ENCODE measurements around the gene AIG1.

The AIG1 gene

GRCh38 chr6:143174951-143175350, 114.3 kb downstream of the AIG1 start:
- Mint-ChIP-seq H3K4me1 (no peaks in the 10 kb centered on the region), H3K27me3 (ENCODE audit: low read depth, poor library complexity) (no peaks in the 10 kb centered on the region), H3K27ac (no peak overlapping the region), H3K9me3 (peaks cover 54% of the 10 kb centered on the region), H3K36me3 (ENCODE audit: low read depth) (peaks cover 69% of the 10 kb centered on the region), H3K4me3 (no peak overlapping the region)
- no peak for DNase-seq
- TF ChIP-seq CTCF (IDR thresholded peaks at IDR 0.05): no peak

- Mint-ChIP-seq H3K27ac (no peak overlapping the region), H3K9me3 (peaks cover 54% of the 10 kb centered on the region), H3K4me1 (no peaks in the 10 kb centered on the region), H3K27me3 (ENCODE audit: low read depth, poor library complexity) (no peaks in the 10 kb centered on the region), H3K36me3 (ENCODE audit: low read depth) (peaks cover 59% of the 10 kb centered on the region), H3K4me3 (no peak overlapping the region)
- no peak for TF ChIP-seq CTCF (IDR thresholded peaks at IDR 0.05)
- DNase-seq: no peak
Observed at GRCh38 chr6:143176090-143177021, 115.7 kb downstream of the AIG1 start.

DNA sequence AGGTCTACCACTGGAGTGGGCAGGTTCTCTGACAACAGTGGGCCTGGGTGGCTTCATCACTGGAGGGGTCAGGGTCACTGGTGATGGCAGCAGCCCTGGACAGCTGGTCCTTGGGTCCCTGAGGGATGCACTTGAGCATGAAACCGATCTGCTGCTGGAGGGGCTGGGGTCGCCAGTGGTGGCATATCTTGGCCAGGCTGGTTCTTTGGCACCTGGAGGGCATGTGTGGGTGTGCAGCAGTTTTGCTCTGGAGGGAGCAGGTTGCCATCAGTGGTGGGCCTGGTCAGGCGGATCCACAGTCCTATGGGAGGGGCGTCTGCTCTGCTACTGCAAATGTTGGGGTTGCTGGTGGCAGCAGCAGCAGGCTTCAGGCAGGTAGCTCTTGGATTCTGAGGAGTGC, 117.0 kb downstream of the AIG1 start:
- Mint-ChIP-seq H3K36me3 (ENCODE audit: low read depth) (peaks cover 54% of the 10 kb centered on the region), H3K27me3 (ENCODE audit: low read depth, poor library complexity) (no peaks in the 10 kb centered on the region), H3K9me3 (peaks cover 42% of the 10 kb centered on the region), H3K27ac (no peak overlapping the region), H3K4me1 (no peaks in the 10 kb centered on the region), H3K4me3 (no peak overlapping the region)
- TF ChIP-seq CTCF (IDR thresholded peaks at IDR 0.05): no peak
- no peak for DNase-seq

GRCh38 chr6:143179096-143179495, 118.4 kb downstream of the AIG1 start:
- no peak for TF ChIP-seq CTCF (IDR thresholded peaks at IDR 0.05)

GRCh38 chr6:143179901-143180612, 119.4 kb downstream of the AIG1 start:
- Mint-ChIP-seq H3K36me3 (ENCODE audit: low read depth) (peaks cover 49% of the 10 kb centered on the region), H3K4me1 (no peaks in the 10 kb centered on the region), H3K4me3 (no peak overlapping the region), H3K9me3 (peaks cover 20% of the 10 kb centered on the region), H3K27me3 (ENCODE audit: low read depth, poor library complexity) (no peaks in the 10 kb centered on the region), H3K27ac (no peak overlapping the region)
- TF ChIP-seq CTCF (IDR thresholded peaks at IDR 0.05): no peak
- no peak for DNase-seq

More at GRCh38 chr6:143179096-143179495, 118.4 kb downstream of the AIG1 start:
- H3K4me3 Mint-ChIP-seq: no peak overlapping the region
- peaks cover 29% of the 10 kb centered on the region for H3K9me3 Mint-ChIP-seq
- H3K4me1 Mint-ChIP-seq: no peaks in the 10 kb centered on the region
- DNase-seq: no peak
- no peaks in the 10 kb centered on the region for H3K27me3 Mint-ChIP-seq (ENCODE audit: low read depth, poor library complexity)
- H3K27ac Mint-ChIP-seq: no peak overlapping the region
- peaks cover 51% of the 10 kb centered on the region for H3K36me3 Mint-ChIP-seq (ENCODE audit: low read depth)

Measured in nephron progenitor cell (in vitro differentiated cells).